Measurements from ENCODE around the gene TBX3.

The TBX3 gene

GRCh38 chr12:114696443-114697242, 12.7 kb upstream of the TBX3 start:
- DNase-seq (ENCODE audit: low read depth): no peak

DNA sequence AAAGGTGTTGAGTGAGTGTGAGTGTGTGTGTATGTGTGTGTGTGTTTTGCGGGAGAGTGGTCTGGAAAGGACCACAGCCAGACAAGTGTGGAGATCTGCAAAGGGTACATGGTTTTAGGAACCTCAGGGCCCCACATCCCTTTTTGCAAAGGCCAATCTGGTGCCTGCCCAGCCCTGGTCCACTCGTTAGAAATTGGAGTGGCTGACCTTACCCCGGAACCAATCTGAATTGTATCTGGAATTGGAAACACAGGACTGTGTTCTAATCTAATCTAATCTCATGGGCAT, 11.3 kb upstream of the TBX3 start:
- DNase-seq (ENCODE audit: low read depth): no peak

DNA sequence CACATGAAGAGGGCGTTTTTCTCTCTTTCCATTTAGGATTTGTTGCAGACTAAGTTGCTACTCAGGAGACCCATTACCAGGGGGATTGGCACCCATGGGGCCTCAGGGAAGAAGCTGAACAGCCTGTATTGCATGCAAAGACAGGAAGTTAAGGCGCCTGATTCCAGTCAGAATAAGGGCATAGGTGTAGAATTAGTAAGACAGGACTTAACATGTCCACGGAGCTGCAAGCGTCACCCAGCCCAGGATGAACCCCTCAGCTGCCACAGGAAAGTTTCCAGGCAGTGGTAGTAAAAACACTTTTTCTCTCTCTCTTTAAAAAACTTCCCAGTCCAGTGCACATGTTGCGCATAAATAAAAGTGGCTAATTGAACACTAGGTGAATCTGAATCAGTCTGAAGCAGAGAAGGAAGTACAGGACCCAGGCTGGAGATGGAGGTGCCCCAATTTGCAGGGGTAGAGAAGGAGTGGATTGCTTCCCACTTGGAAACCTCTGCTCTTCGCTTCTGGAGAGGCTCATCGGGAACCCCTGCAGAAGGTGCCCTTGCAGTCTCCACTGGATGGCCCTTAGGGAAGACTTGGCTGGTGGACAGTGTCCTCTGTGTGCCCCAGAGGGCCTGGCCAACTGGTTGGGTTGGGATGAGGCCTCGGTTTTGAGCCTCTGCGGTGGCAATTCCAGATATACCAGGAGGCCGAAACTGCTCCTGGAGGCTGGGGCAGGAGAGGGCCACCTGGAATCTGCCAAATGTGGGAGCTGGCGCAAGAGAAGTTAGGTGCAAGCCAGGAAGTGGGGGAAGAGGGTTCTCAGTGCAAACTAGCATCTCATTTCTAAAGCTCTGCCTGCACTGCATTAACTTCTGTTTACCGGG, 10.7 kb upstream of the TBX3 start:
- DNase-seq (ENCODE audit: low read depth): no peak

DNA sequence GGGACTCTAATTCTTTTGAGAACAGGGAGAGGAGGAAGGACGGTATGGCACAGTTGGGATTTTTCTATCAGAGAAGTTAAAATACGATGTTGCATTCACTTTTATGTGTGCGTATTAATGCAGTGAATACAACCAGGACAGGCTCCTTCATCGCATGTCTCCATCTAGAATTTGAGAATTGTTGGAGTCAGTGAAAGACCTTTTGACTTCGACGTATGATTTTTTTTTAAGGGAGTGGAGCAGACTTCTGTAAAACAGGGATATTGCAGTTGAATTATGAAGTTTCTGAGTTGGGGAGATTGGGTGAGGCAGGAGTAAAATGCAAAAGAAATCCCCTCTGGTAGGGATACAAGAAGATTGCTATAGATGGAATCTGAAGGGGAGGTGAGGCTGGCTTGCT, 9.6 kb upstream of the TBX3 start:
- no peak for DNase-seq (ENCODE audit: low read depth)

GRCh38 chr12:114693059-114693531, 9.1 kb upstream of the TBX3 start:
- no peak for DNase-seq (ENCODE audit: low read depth)

DNA sequence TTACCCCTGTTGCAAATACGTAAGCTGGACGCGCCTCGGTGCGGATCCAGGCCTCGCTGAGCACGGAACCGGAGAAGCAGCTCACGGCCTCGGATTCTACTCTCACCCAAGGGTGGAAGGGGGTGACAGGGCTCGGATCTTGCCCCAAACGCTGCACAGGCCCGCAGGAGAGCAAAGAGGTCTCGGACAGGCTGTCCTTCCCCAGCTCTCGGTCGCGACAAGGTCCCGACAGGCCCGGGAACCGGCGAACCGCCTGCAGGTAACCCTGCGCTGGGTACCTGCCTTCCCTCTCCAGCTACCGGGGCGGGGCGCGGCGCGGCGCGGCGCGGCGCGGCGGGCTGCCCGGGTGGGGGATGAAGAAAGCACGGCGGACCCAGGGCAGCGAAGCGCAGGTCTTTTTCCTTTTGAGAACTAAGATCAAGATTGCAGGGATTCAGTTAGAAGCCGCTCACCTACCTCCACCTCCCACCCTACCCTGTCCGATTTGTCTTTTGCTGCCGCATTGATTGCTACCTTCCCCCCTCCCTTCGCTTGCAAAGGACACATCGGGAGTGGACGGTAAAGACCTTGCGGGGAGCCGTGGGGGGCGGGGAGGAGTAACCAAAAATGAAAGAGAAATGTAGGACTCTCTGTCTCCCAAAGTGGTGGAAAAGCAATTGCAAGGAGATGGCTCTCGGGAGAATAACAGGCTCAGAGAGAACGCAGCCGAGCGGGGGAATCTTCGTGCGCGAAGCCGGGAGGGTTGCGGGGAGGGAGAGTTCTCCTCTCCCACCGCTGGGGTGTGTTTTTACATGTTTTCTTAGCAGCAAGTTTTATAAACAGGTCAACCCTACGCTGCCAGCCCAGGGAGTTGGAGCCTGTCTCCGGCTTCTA, 8.4 kb upstream of the TBX3 start:
- no peak for DNase-seq (ENCODE audit: low read depth)

- DNase-seq (ENCODE audit: low read depth): no peak
These were observed 7.8 kb upstream of the TBX3 start for GRCh38 chr12:114691763-114692185.

DNA sequence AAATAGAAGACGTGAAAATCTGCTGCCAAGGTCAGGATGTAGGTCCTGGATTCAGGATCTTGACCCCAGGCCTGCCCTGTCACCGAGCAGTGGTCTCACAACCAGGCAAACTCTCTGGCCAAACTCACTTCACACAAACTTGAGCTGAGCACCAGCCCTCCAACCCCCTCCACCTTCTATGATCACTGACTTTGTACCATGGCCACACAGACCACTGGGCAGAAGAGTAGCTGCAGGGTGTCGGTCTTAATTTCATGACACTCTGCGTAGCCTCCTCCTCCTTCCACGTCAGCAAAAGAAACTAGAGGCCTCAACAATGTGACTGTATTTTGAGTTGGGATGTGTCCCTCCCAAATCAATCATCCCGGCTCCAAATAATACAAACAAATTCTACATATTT, 7.2 kb upstream of the TBX3 start:
- no peak for DNase-seq (ENCODE audit: low read depth)

DNA sequence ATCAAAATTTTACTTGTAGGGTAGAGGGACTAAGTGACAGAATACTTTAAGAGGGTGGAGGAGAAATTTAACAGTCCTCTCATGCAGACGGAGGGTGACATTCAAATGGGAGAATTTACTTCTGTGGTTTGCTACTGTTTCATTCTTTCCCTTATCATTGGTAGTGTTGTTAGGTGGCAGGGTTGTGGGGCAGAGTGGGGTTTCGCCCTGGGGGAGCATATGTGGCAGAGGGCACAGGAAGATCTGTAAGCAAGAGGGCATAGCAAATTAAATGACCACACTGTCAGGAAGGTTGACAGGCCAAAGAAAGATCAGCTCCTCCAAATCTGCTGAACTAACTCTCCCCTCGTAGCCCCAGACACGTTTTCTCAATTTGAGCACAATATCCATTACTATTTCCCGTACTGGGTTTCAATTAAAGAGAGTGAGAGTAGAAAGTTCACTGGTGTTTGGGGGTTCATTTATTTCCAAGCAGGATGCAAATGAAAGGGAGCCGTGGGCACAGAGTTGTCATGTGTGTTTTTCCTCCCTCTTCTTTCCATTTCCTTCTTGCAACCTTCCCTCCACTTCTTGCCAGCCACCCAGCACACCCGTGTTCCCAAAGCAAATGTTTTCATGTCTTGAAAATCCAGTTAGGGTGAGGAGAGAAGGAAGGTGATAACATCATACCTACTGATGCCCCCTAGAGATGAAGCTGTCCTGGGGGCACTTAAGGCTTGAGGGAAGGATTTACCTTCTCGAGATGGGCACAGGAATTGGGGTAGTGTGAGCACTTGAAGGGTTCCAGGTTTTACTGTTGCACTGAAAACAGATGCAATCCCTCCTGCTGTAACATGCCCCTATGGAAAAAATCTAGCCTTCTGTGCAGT, 6.5 kb upstream of the TBX3 start:
- DNase-seq (ENCODE audit: low read depth): no peak

- no peak for DNase-seq (ENCODE audit: low read depth)
These were observed 5.4 kb upstream of the TBX3 start for GRCh38 chr12:114689075-114689994.

- no peak for DNase-seq (ENCODE audit: low read depth)
These were observed 4.4 kb upstream of the TBX3 start for GRCh38 chr12:114688256-114688845.

DNA sequence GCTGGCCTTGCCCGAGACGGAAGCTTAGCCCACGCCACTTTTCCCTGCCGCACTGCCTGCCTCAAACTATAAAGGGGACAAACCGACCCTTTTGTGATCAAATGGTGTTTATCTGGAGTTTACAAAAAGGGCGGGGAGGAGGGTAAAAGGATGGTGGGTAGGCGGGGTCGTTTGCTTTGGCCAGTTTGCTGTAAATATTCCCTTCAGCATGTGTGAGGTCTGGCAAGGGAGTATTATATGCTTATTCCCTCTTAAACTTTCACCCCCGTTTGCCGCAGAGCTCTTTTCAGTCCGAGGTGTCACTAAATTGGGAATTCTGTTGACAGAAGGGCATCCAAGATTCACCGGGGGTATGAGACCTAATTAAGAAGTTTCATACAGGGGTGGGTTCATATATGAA, 3.8 kb upstream of the TBX3 start:
- DNase-seq (ENCODE audit: low read depth): no peak

DNA sequence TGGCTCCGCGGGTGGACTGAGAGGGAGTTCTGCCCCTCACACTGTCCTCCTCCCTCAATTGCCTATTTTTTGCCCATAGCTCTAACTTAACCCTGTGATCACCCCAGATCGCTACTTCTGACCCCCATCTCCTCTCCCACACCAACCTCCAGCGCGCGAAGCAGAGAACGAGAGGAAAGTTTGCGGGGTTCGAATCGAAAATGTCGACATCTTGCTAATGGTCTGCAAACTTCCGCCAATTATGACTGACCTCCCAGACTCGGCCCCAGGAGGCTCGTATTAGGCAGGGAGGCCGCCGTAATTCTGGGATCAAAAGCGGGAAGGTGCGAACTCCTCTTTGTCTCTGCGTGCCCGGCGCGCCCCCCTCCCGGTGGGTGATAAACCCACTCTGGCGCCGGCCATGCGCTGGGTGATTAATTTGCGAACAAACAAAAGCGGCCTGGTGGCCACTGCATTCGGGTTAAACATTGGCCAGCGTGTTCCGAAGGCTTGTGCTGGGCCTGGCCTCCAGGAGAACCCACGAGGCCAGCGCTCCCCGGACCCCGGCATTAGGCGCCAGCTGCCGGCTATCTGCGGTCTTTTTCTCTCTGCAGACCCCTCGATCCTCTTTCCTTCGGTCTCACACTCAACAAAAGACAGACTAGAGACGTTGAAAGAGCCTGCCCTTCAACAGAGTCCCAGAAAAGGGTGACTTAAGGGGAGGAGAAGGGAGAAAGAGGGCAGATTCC, 3.0 kb upstream of the TBX3 start:
- no peak for DNase-seq (ENCODE audit: low read depth)

DNA sequence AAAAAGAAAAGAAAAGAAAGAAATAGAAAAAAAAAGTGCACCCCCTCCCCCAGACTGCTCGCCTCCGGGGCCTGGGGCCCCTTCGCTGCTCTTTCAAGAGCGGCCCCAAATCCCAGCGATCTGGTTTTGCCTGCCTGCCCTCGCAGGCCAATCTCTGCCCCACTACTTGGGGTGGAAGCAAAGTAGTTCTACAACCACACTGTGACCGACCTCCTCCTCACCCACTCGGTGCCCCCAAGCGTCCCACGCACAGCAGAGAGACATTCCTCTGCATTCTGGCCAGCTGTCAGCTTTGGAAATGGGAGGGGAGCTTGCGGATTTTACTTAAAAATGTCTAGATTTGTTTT, 2.4 kb upstream of the TBX3 start:
- DNase-seq (ENCODE audit: low read depth): no peak

GRCh38 chr12:114685869-114686268, 1.9 kb upstream of the TBX3 start:
- no peak for DNase-seq (ENCODE audit: low read depth)

- no peak for DNase-seq (ENCODE audit: low read depth)
These were observed 1.4 kb upstream of the TBX3 start for GRCh38 chr12:114685320-114685781.

- DNase-seq (ENCODE audit: low read depth): no peak
These were observed 897 bp upstream of the TBX3 start for GRCh38 chr12:114684870-114685273.

DNA sequence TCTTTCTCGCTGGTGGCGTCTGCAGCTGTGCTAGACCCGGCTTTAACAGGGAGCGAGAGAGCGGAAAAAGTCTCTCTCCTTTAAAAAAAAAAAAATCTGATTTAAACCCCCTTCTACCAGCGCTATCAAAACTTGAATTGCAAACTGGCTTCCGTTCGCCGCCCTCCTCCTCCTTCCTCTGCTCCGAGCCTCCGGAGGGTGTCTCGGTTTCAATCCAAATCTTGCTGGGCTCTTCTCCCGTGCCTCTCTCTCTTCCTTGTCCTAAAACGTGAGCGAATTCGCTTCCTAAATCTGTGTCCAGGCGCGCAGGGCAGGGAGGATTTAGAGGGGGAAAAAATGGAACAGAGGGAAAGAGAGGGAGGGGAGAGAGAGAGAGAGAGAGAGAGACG, 272 bp downstream of the TBX3 start:
- no peak for DNase-seq (ENCODE audit: low read depth)

Measured in stimulated activated CD8-positive, alpha-beta memory T cell treated with anti-CD3 and anti-CD28 coated beads, Interleukin-7, amount 100 ng/mL, for 24 hours (primary cell).